HEK293 (cell line): Measurements from ENCODE around the gene CNN1.

Experiments
- FEZF1 ChIP-seq: fragments of 450-650 bp; formaldehyde crosslinking; IDR thresholded peaks from 2 replicates; pipeline ENCODE4 v1.5.1; 2016; ENCODE audit warnings: missing biosample characterization, missing genetic modification characterization
- GLI4 ChIP-seq: fragments of 450-650 bp; formaldehyde crosslinking; IDR thresholded peaks from 2 replicates; pipeline ENCODE4 v1.5.1; 2016; ENCODE audit warnings: missing biosample characterization, missing genetic modification characterization
- HOXC10 ChIP-seq: sonication (generic); formaldehyde crosslinking; IDR thresholded peaks from 2 replicates; pipeline ENCODE4 v1.8.1; 2023; ENCODE audit warnings: mild to moderate bottlenecking, missing genetic modification reagents
- HOXD13 ChIP-seq: sonication (generic); formaldehyde crosslinking; IDR thresholded peaks from 2 replicates; pipeline ENCODE4 v1.8.0; 2022; ENCODE audit warnings: missing genetic modification reagents, borderline replicate concordance
- MYNN ChIP-seq: fragments of 450-650 bp; formaldehyde crosslinking; IDR thresholded peaks from 2 replicates; pipeline ENCODE4 v1.5.1; 2016; ENCODE audit warnings: missing biosample characterization, missing genetic modification characterization, borderline replicate concordance
- PRDM1 ChIP-seq: fragments of 450-650 bp; formaldehyde crosslinking; IDR thresholded peaks from 2 replicates; pipeline ENCODE4; 2016; ENCODE audit warnings: missing biosample characterization, missing genetic modification characterization
- RBAK ChIP-seq: fragments of 450-650 bp; formaldehyde crosslinking; IDR thresholded peaks from 2 replicates; pipeline ENCODE4 v1.5.1; 2016; ENCODE audit warnings: missing biosample characterization, missing genetic modification characterization
- SCRT1 ChIP-seq: fragments of 450-650 bp; formaldehyde crosslinking; IDR thresholded peaks from 2 replicates; pipeline ENCODE4 v1.5.1; 2016; ENCODE audit warnings: missing biosample characterization, missing genetic modification characterization, borderline replicate concordance
- SCRT2 ChIP-seq: fragments of 450-650 bp; formaldehyde crosslinking; IDR thresholded peaks from 2 replicates; pipeline ENCODE4 v1.5.1; 2016; ENCODE audit warnings: missing biosample characterization, missing genetic modification characterization
- SP2 ChIP-seq: fragments of 450-650 bp; formaldehyde crosslinking; IDR thresholded peaks from 2 replicates; pipeline ENCODE4 v1.5.1; 2016; ENCODE audit warnings: missing biosample characterization, missing genetic modification characterization
- SP3 ChIP-seq: fragments of 450-650 bp; formaldehyde crosslinking; IDR thresholded peaks from 2 replicates; pipeline ENCODE4 v1.5.1; 2016; ENCODE audit warnings: missing biosample characterization, missing genetic modification characterization
- YY1 ChIP-seq: fragments of 450-650 bp; formaldehyde crosslinking; IDR thresholded peaks from 2 replicates; pipeline ENCODE4 v1.5.1; 2018; ENCODE audit warnings: missing biosample characterization, missing genetic modification characterization
- ZBTB20 ChIP-seq: fragments of 450-650 bp; formaldehyde crosslinking; IDR thresholded peaks from 2 replicates; pipeline ENCODE4 v1.5.1; 2016; ENCODE audit warnings: missing biosample characterization, missing genetic modification characterization
- ZBTB48 ChIP-seq: fragments of 450-650 bp; formaldehyde crosslinking; IDR thresholded peaks from 2 replicates; pipeline ENCODE4 v1.5.1; 2016; ENCODE audit warnings: missing biosample characterization, missing genetic modification characterization
- ZNF140 ChIP-seq: fragments of 450-650 bp; formaldehyde crosslinking; IDR thresholded peaks from 2 replicates; pipeline ENCODE4 v1.5.1; 2016; ENCODE audit warnings: missing biosample characterization, missing genetic modification characterization
- ZNF157 ChIP-seq: fragments of 450-650 bp; formaldehyde crosslinking; IDR thresholded peaks from 2 replicates; pipeline ENCODE4 v1.5.1; 2016; ENCODE audit warnings: missing biosample characterization, missing genetic modification characterization
- ZNF169 ChIP-seq: fragments of 450-650 bp; formaldehyde crosslinking; IDR thresholded peaks from 2 replicates; pipeline ENCODE4 v1.5.1; 2016; ENCODE audit warnings: missing biosample characterization, missing genetic modification characterization
- ZNF174 ChIP-seq: fragments of 450-650 bp; formaldehyde crosslinking; IDR thresholded peaks from 2 replicates; pipeline ENCODE4 v1.5.0; 2017; ENCODE audit warnings: missing biosample characterization, mild to moderate bottlenecking, missing genetic modification characterization
- ZNF274 ChIP-seq, 2 experiments: fragments of 200-500 bp in 1 of 2; fragments of 450-650 bp in 1 of 2; sonication (Bioruptor generic) in 1 of 2; formaldehyde crosslinking in 1 of 2; IDR thresholded peaks; 2 replicates each; pipeline versions ENCODE4 v1.5.1 to v1.6.1; 2014 to 2016; ENCODE audit warnings: borderline replicate concordance in 1 of 2, inconsistent platforms in 1 of 2, low read length in 1 of 2, missing biosample characterization in 1 of 2, missing genetic modification characterization in 1 of 2
- ZNF302 ChIP-seq: fragments of 450-650 bp; formaldehyde crosslinking; IDR thresholded peaks from 2 replicates; pipeline ENCODE4 v1.5.1; 2016; ENCODE audit warnings: missing biosample characterization, missing genetic modification characterization, low read depth
- ZNF350 ChIP-seq: fragments of 450-650 bp; formaldehyde crosslinking; IDR thresholded peaks from 2 replicates; pipeline ENCODE4 v1.5.0; 2017; ENCODE audit warnings: missing biosample characterization, mild to moderate bottlenecking, missing genetic modification characterization
- ZNF416 ChIP-seq: fragments of 450-650 bp; formaldehyde crosslinking; IDR thresholded peaks from 2 replicates; pipeline ENCODE4 v1.5.1; 2016; ENCODE audit warnings: missing biosample characterization, missing genetic modification characterization
- ZNF433 ChIP-seq: fragments of 450-650 bp; formaldehyde crosslinking; IDR thresholded peaks from 2 replicates; pipeline ENCODE4 v1.5.1; 2016; ENCODE audit warnings: missing biosample characterization, missing genetic modification characterization, low read depth
- ZNF473 ChIP-seq: fragments of 450-650 bp; formaldehyde crosslinking; IDR thresholded peaks from 2 replicates; pipeline ENCODE4 v1.5.1; 2017; ENCODE audit warnings: missing biosample characterization, missing genetic modification characterization
- ZNF514 ChIP-seq: fragments of 450-650 bp; formaldehyde crosslinking; IDR thresholded peaks from 2 replicates; pipeline ENCODE4 v1.5.1; 2016; ENCODE audit warnings: missing biosample characterization, missing genetic modification characterization
- ZNF530 ChIP-seq: fragments of 450-650 bp; formaldehyde crosslinking; IDR thresholded peaks from 2 replicates; pipeline ENCODE4 v1.5.1; 2016; ENCODE audit warnings: low read depth, missing biosample characterization, missing genetic modification characterization
- ZNF548 ChIP-seq: fragments of 450-650 bp; formaldehyde crosslinking; IDR thresholded peaks from 2 replicates; pipeline ENCODE4 v1.5.1; 2016; ENCODE audit warnings: missing biosample characterization, missing genetic modification characterization
- ZNF610 ChIP-seq: fragments of 450-650 bp; formaldehyde crosslinking; IDR thresholded peaks from 2 replicates; pipeline ENCODE4 v1.5.1; 2016; ENCODE audit warnings: missing biosample characterization, missing genetic modification characterization, borderline replicate concordance
- ZNF654 ChIP-seq: fragments of 450-650 bp; formaldehyde crosslinking; IDR thresholded peaks from 2 replicates; pipeline ENCODE4 v1.5.1; 2016; ENCODE audit warnings: low read depth, missing biosample characterization, missing genetic modification characterization
- ZNF792 ChIP-seq: fragments of 450-650 bp; formaldehyde crosslinking; IDR thresholded peaks from 2 replicates; pipeline ENCODE4 v1.5.1; 2016; ENCODE audit warnings: missing biosample characterization, missing genetic modification characterization
- ZXDB ChIP-seq: fragments of 450-650 bp; formaldehyde crosslinking; IDR thresholded peaks from 2 replicates; pipeline ENCODE4 v1.5.1; 2016; ENCODE audit warnings: missing biosample characterization, missing genetic modification characterization
- TF ChIP-seq, protein P1 (sequence below): fragments of 450-650 bp; formaldehyde crosslinking; conservative IDR thresholded peaks from 2 replicates; pipeline ENCODE4 v1.5.1; 2016; ENCODE audit warnings: low read depth, missing biosample characterization, missing genetic modification characterization
- TF ChIP-seq, protein P2 (sequence below): fragments of 450-650 bp; formaldehyde crosslinking; IDR thresholded peaks from 2 replicates; pipeline ENCODE4 v1.5.1; 2016; ENCODE audit warnings: missing biosample characterization, missing genetic modification characterization
- TF ChIP-seq, protein P3 (sequence below): fragments of 450-650 bp; formaldehyde crosslinking; IDR thresholded peaks from 2 replicates; pipeline ENCODE4 v1.5.1; 2016; ENCODE audit warnings: missing biosample characterization, missing genetic modification characterization, low read depth
- TF ChIP-seq, protein P4 (sequence below): fragments of 450-650 bp; formaldehyde crosslinking; IDR thresholded peaks from 2 replicates; pipeline ENCODE4 v1.5.1; 2016; ENCODE audit warnings: missing biosample characterization, missing genetic modification characterization

Gene CNN1

DNA sequence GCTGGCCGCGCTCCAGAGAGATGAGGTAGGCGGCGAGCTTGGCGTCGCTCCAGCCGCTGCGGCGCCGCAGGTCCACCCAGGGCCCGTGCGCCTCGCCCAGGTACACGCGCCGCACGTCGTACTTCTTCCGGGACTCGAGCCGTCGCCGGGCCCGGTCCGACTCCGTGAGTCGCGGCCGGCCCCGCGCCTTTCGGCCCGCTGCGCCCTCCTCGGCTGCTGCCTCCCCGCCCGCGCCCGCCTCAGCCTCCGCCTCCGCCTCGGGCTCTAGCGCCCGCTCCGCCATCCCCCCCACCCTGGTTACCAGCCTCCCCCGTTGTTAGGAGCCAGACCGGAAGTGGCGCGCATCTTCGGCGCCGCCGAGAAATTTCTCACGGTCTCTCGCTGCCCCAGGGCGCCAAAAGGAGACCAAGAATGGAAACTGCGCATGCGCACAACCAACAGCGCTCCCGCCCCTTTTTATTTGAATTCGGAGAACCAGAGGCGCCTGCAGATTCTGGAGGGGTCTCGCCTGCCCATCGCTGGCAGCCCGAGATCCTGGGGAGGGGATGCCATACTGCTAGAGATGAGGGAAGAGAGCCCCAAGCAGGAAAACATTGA, 33.0 kb upstream of the CNN1 start, which contains the start of gene ZNF653 (continued):
- TF ChIP-seq ZNF792 (no peak), ZNF350 (tag by site-specific recombination) (no peak), YY1 (tag by site-specific recombination) (no peak), ZNF610 (no peak), ZNF548 (tag by site-specific recombination) (no peak), MYNN (tag by site-specific recombination) (no peak), ZNF174 (tag by site-specific recombination) (no peak), ZNF169 (tag by site-specific recombination) (no peak), FEZF1 (tag by site-specific recombination) (no peak), ZNF302 (tag by site-specific recombination) (no peak), SCRT1 (no peak), ZBTB48 (tag by site-specific recombination) (no peak), GLI4 (tag by site-specific recombination) (no peak), PRDM1 (tag by site-specific recombination) (no peak), ZNF274 (IDR thresholded peaks at IDR 0.05; ENCODE audit: low read length) (no peak), ZNF274 (tag by site-specific recombination; IDR thresholded peaks at IDR 0.05; ENCODE audit: borderline replicate concordance) (no peak), HOXD13 (no peak), ZNF530 (tag by site-specific recombination) (no peak), ZNF157 (tag by site-specific recombination) (no peak), ZBTB20 (no peak), ZNF433 (tag by site-specific recombination) (no peak), ZNF514 (tag by site-specific recombination) (no peak), ZXDB (tag by site-specific recombination) (no peak), SP3 (tag by site-specific recombination) (no peak), HOXC10 (no peak), RBAK (tag by site-specific recombination) (no peak), SP2 (tag by site-specific recombination) (peak; percentile 45), ZNF473 (tag by site-specific recombination) (no peak), ZNF654 (tag by site-specific recombination) (no peak), SCRT2 (tag by site-specific recombination) (no peak), ZNF140 (tag by site-specific recombination) (no peak), ZNF416 (tag by site-specific recombination) (no peak)
- TF ChIP-seq, protein P1, sequence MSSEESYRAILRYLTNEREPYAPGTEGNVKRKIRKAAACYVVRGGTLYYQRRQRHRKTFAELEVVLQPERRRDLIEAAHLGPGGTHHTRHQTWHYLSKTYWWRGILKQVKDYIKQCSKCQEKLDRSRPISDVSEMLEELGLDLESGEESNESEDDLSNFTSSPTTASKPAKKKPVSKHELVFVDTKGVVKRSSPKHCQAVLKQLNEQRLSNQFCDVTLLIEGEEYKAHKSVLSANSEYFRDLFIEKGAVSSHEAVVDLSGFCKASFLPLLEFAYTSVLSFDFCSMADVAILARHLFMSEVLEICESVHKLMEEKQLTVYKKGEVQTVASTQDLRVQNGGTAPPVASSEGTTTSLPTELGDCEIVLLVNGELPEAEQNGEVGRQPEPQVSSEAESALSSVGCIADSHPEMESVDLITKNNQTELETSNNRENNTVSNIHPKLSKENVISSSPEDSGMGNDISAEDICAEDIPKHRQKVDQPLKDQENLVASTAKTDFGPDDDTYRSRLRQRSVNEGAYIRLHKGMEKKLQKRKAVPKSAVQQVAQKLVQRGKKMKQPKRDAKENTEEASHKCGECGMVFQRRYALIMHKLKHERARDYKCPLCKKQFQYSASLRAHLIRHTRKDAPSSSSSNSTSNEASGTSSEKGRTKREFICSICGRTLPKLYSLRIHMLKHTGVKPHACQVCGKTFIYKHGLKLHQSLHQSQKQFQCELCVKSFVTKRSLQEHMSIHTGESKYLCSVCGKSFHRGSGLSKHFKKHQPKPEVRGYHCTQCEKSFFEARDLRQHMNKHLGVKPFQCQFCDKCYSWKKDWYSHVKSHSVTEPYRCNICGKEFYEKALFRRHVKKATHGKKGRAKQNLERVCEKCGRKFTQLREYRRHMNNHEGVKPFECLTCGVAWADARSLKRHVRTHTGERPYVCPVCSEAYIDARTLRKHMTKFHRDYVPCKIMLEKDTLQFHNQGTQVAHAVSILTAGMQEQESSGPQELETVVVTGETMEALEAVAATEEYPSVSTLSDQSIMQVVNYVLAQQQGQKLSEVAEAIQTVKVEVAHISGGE (tag by site-specific recombination), result peak; percentile 65
- TF ChIP-seq, protein P2, sequence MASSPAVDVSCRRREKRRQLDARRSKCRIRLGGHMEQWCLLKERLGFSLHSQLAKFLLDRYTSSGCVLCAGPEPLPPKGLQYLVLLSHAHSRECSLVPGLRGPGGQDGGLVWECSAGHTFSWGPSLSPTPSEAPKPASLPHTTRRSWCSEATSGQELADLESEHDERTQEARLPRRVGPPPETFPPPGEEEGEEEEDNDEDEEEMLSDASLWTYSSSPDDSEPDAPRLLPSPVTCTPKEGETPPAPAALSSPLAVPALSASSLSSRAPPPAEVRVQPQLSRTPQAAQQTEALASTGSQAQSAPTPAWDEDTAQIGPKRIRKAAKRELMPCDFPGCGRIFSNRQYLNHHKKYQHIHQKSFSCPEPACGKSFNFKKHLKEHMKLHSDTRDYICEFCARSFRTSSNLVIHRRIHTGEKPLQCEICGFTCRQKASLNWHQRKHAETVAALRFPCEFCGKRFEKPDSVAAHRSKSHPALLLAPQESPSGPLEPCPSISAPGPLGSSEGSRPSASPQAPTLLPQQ (tag by site-specific recombination), result no peak; the same call in 1 of the 2 replicates
- TF ChIP-seq, protein P3, sequence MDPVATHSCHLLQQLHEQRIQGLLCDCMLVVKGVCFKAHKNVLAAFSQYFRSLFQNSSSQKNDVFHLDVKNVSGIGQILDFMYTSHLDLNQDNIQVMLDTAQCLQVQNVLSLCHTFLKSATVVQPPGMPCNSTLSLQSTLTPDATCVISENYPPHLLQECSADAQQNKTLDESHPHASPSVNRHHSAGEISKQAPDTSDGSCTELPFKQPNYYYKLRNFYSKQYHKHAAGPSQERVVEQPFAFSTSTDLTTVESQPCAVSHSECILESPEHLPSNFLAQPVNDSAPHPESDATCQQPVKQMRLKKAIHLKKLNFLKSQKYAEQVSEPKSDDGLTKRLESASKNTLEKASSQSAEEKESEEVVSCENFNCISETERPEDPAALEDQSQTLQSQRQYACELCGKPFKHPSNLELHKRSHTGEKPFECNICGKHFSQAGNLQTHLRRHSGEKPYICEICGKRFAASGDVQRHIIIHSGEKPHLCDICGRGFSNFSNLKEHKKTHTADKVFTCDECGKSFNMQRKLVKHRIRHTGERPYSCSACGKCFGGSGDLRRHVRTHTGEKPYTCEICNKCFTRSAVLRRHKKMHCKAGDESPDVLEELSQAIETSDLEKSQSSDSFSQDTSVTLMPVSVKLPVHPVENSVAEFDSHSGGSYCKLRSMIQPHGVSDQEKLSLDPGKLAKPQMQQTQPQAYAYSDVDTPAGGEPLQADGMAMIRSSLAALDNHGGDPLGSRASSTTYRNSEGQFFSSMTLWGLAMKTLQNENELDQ (tag by site-specific recombination), result no peak
- TF ChIP-seq, protein P4, sequence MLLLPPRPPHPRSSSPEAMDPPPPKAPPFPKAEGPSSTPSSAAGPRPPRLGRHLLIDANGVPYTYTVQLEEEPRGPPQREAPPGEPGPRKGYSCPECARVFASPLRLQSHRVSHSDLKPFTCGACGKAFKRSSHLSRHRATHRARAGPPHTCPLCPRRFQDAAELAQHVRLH (tag by site-specific recombination), result 0 out of 2 replicates have a peak, but pooled peaks have one; percentile 32
